H1 (cell line): ENCODE data around the gene ARHGAP6. TPM values are rescaled to one million over a fixed set of nuclear protein-coding genes. Genes with fewer than 3 reads are reported as not detected.

ENCODE experiments used
- CTCF ChIA-PET: fragments of 300-600 bp; sonication (Branson Sonifier 250); formaldehyde crosslinking; loops from one replicate; lab custom pipeline; 2021; ENCODE audit not compliant: partially characterized antibody; lab: Charles Lee
- POLR2A ChIA-PET: fragments of 300-600 bp; sonication (Branson Sonifier 250); formaldehyde crosslinking; loops from one replicate; lab custom pipeline; 2021; ENCODE audit warnings: inconsistent platforms; ENCODE audit not compliant: partially characterized antibody; lab: Charles Lee
- DNase-seq, 2 experiments: peaks; one replicate each; pipeline versions ENCODE4 v3.0.0 to v3.0.0-alpha.2; 2010 to 2022; ENCODE audit warnings: low spot score in 2 of 2, low read depth in 1 of 2, mixed read lengths in 1 of 2
- FAIRE-seq: peaks from 2 replicates; lab custom pipeline; 2011; peaks lifted over from hg19 to GRCh38; lab: Jason Lieb, UNC
- H2AFZ ChIP-seq: 2 replicates; pipeline ENCODE4 v1.8.1; 2012; ENCODE audit warnings: low read length, inconsistent platforms
- H2AK5ac ChIP-seq: 2 replicates; pipeline ENCODE4 v1.6.1; 2013; ENCODE audit warnings: low read depth, low read length
- H2BK120ac ChIP-seq: replicated peaks from 2 replicates; pipeline ENCODE3; 2013; ENCODE audit warnings: low read depth, low read length, inconsistent platforms
- H2BK12ac ChIP-seq: 2 replicates; pipeline ENCODE4 v1.6.1; 2013; ENCODE audit warnings: low read depth, low read length
- H2BK15ac ChIP-seq: 2 replicates; pipeline ENCODE4 v1.6.1; 2013; ENCODE audit warnings: low read length
- H2BK20ac ChIP-seq: 2 replicates; pipeline ENCODE4 v1.6.1; 2013; ENCODE audit warnings: low read length
- H2BK5ac ChIP-seq: 2 replicates; pipeline ENCODE4 v1.6.1; 2013; ENCODE audit warnings: low read depth, low read length
- H3K14ac ChIP-seq: 2 replicates; pipeline ENCODE4 v1.6.1; 2013; ENCODE audit warnings: inconsistent platforms; ENCODE audit not compliant: insufficient read length
- H3K18ac ChIP-seq: 2 replicates; pipeline ENCODE4 v1.6.1; 2013; ENCODE audit warnings: low read length; ENCODE audit errors: extremely low read depth
- H3K23ac ChIP-seq: 2 replicates; pipeline ENCODE4 v1.6.1; 2013; ENCODE audit warnings: inconsistent platforms; ENCODE audit not compliant: insufficient read length
- H3K23me2 ChIP-seq: 2 replicates; pipeline ENCODE4 v1.6.1; 2013; ENCODE audit warnings: low read depth, low read length
- H3K27ac ChIP-seq: 2 replicates; pipeline ENCODE4 v1.6.1; 2011; ENCODE audit warnings: low read depth, low read length, inconsistent platforms
- H3K27me3 ChIP-seq, 4 experiments: replicated peaks in 1 of 4; 1 replicate in 1 of 4; 2 replicates in 3 of 4; pipeline versions ENCODE4 v1.6.1 to v1.8.1; 2011 to 2013; ENCODE audit warnings: low read length in 3 of 4, mild to moderate bottlenecking in 3 of 4, inconsistent platforms in 2 of 4, mixed read lengths in 2 of 4, moderate library complexity in 1 of 4; ENCODE audit not compliant: control insufficient read depth in 3 of 4, insufficient read depth in 3 of 4; ENCODE audit errors: extremely low read depth in 1 of 4
- H3K36me3 ChIP-seq, 4 experiments: 2 replicates each; pipeline versions ENCODE4 v1.6.1 to v1.8.1; 2011 to 2013; ENCODE audit warnings: mild to moderate bottlenecking in 4 of 4, low read length in 3 of 4, moderate library complexity in 2 of 4, control low read depth in 1 of 4, inconsistent platforms in 1 of 4; ENCODE audit not compliant: insufficient read depth in 4 of 4, control insufficient read depth in 2 of 4
- H3K4ac ChIP-seq: replicated peaks from 2 replicates; pipeline ENCODE3; 2013; ENCODE audit warnings: low read length, low read depth, mixed read lengths, inconsistent platforms; ENCODE audit not compliant: insufficient read length
- H3K4me1 ChIP-seq, 4 experiments: replicated peaks in 1 of 4; 1 replicate in 1 of 4; 2 replicates in 3 of 4; pipeline versions ENCODE4 v1.6.1 to v1.8.1; 2011 to 2013; ENCODE audit warnings: low read length in 3 of 4, inconsistent platforms in 2 of 4, mixed read lengths in 1 of 4; ENCODE audit not compliant: insufficient read depth in 4 of 4, control insufficient read depth in 3 of 4
- H3K4me2 ChIP-seq, 2 experiments: 2 replicates each; pipeline versions ENCODE4 v1.6.1 to v1.8.1; 2011 to 2013; ENCODE audit warnings: low read depth in 2 of 2, low read length in 2 of 2, control low read depth in 1 of 2, inconsistent platforms in 1 of 2, mild to moderate bottlenecking in 1 of 2; ENCODE audit not compliant: insufficient read depth in 1 of 2
- H3K4me3 ChIP-seq, 4 experiments: fragments of 200-600, 300-600 bp in 1 of 4; sonication (generic), shearing (Covaris generic), sonication (Bioruptor Twin) in 1 of 4; 2 replicates each; pipeline versions ENCODE4 v1.5.1 to v1.8.1; 2011 to 2016; ENCODE audit warnings: low read length in 4 of 4, low read depth in 3 of 4, control low read depth in 2 of 4, inconsistent platforms in 2 of 4, mild to moderate bottlenecking in 2 of 4, mixed read lengths in 1 of 4, moderate library complexity in 1 of 4; ENCODE audit not compliant: insufficient read depth in 2 of 4; ENCODE audit errors: extremely low read depth in 1 of 4
- H3K56ac ChIP-seq: replicated peaks from 2 replicates; pipeline ENCODE3; 2013; ENCODE audit warnings: low read depth, mild to moderate bottlenecking, mixed read lengths, low read length, inconsistent platforms; ENCODE audit not compliant: insufficient read length
- H3K79me1 ChIP-seq: 2 replicates; pipeline ENCODE4 v1.6.1; 2013; ENCODE audit warnings: low read depth, low read length, control low read depth
- H3K79me2 ChIP-seq, 2 experiments: 2 replicates each; pipeline versions ENCODE4 v1.6.1 to v1.8.1; 2012 to 2013; ENCODE audit warnings: low read length in 2 of 2, mild to moderate bottlenecking in 2 of 2, inconsistent platforms in 1 of 2; ENCODE audit not compliant: insufficient read depth in 2 of 2, control insufficient read depth in 1 of 2
- H3K9ac ChIP-seq, 4 experiments: replicated peaks in 1 of 4; 1 replicate in 1 of 4; 2 replicates in 3 of 4; pipeline versions ENCODE4 v1.6.1 to v1.8.1; 2011 to 2013; ENCODE audit warnings: low read depth in 3 of 4, low read length in 3 of 4, control low read depth in 2 of 4, mild to moderate bottlenecking in 2 of 4, moderate library complexity in 2 of 4, inconsistent platforms in 1 of 4; ENCODE audit errors: extremely low read depth in 1 of 4
- H3K9me3 ChIP-seq, 2 experiments: 2 replicates each; pipeline versions ENCODE4 v1.6.1 to v1.8.1; 2012 to 2013; ENCODE audit warnings: mild to moderate bottlenecking in 2 of 2, moderate library complexity in 2 of 2, control low read depth in 1 of 2, inconsistent platforms in 1 of 2, low read depth in 1 of 2, low read length in 1 of 2, mixed read lengths in 1 of 2; ENCODE audit not compliant: insufficient read depth in 2 of 2
- H4K20me1 ChIP-seq, 2 experiments: replicated peaks in 1 of 2; 2 replicates each; pipeline versions ENCODE3 to v1.8.1; 2011 to 2013; ENCODE audit warnings: inconsistent platforms in 2 of 2, low read length in 2 of 2, mild to moderate bottlenecking in 1 of 2; ENCODE audit not compliant: insufficient read depth in 2 of 2, control insufficient read depth in 1 of 2
- H4K5ac ChIP-seq: 2 replicates; pipeline ENCODE4 v1.6.1; 2013; ENCODE audit warnings: low read length, low read depth, mixed read lengths, inconsistent platforms; ENCODE audit not compliant: insufficient read length
- H4K8ac ChIP-seq: 2 replicates; pipeline ENCODE4 v1.8.0; 2013; ENCODE audit warnings: mild to moderate bottlenecking, moderate library complexity, low read length, inconsistent platforms; ENCODE audit not compliant: insufficient read depth; ENCODE audit errors: extremely low read depth
- H4K91ac ChIP-seq: replicated peaks from 2 replicates; pipeline ENCODE3; 2013; ENCODE audit warnings: low read length, mixed read lengths, inconsistent platforms; ENCODE audit not compliant: insufficient read length
- CBX5 ChIP-seq: fragments of 300-800, 300-1000 bp; sonication (generic); IDR thresholded peaks from 2 replicates; pipeline ENCODE4 v1.7.1; 2016; ENCODE audit warnings: antibody characterized with exemption, low read length, low read depth
- CBX8 ChIP-seq: fragments of 300-800, 300-1000 bp; sonication (generic); IDR thresholded peaks from 2 replicates; pipeline ENCODE4 v1.7.1; 2016; ENCODE audit warnings: low read depth, low read length, borderline replicate concordance
- CHD2 ChIP-seq: IDR thresholded peaks from 2 replicates; pipeline ENCODE4 v1.6.1; 2012; ENCODE audit warnings: low read length, improper control_type of control experiment
- CREB1 ChIP-seq: IDR thresholded peaks from 2 replicates; pipeline ENCODE4 v1.6.1; 2012; ENCODE audit warnings: inconsistent platforms
- KDM1A ChIP-seq: fragments of 200-600, 300-600 bp; sonication (generic); IDR thresholded peaks from 2 replicates; pipeline ENCODE4 v1.7.1; 2016; ENCODE audit warnings: mild to moderate bottlenecking, low read length, borderline replicate concordance
- KDM5A ChIP-seq: fragments of 200-600 bp; IDR thresholded peaks from 2 replicates; pipeline ENCODE4 v1.7.1; 2012; ENCODE audit warnings: mild to moderate bottlenecking, low read length, inconsistent platforms, mixed read lengths
- NANOG ChIP-seq: IDR thresholded peaks from 2 replicates; pipeline ENCODE4 v1.6.1; 2011; ENCODE audit warnings: low read length, low read depth, mild to moderate bottlenecking, inconsistent platforms; ENCODE audit not compliant: insufficient read depth, poor library complexity, severe bottlenecking
- NRF1 ChIP-seq: IDR thresholded peaks from 2 replicates; pipeline ENCODE4 v1.6.1; 2011; ENCODE audit warnings: mild to moderate bottlenecking, low read depth, low read length, improper control_type of control experiment
- RAD21 ChIP-seq, 2 experiments: IDR thresholded peaks in 1 of 2; conservative IDR thresholded peaks in 1 of 2; 2 replicates each; pipeline ENCODE4 v1.6.1; 2011; ENCODE audit warnings: low read depth in 2 of 2, low read length in 2 of 2, improper control_type of control experiment in 1 of 2, inconsistent platforms in 1 of 2, mild to moderate bottlenecking in 1 of 2, moderate library complexity in 1 of 2
- RXRA ChIP-seq: IDR thresholded peaks from 2 replicates; pipeline ENCODE4 v1.6.1; 2011; ENCODE audit warnings: low read depth, mild to moderate bottlenecking, low read length, moderate library complexity; ENCODE audit not compliant: insufficient read depth
- SIN3A ChIP-seq, 2 experiments: IDR thresholded peaks in 1 of 2; conservative IDR thresholded peaks in 1 of 2; 2 replicates each; pipeline ENCODE4 v1.6.1; 2011 to 2012; ENCODE audit warnings: low read length in 2 of 2, improper control_type of control experiment in 1 of 2, low read depth in 1 of 2, mild to moderate bottlenecking in 1 of 2
- SIRT6 ChIP-seq: IDR thresholded peaks from one replicate; pipeline ENCODE4 v1.7.1; 2012; ENCODE audit warnings: low read length, inconsistent platforms
- SRF ChIP-seq: IDR thresholded peaks from 2 replicates; pipeline ENCODE4 v1.6.1; 2011; ENCODE audit warnings: mild to moderate bottlenecking, low read depth, low read length, moderate library complexity
- TAF1 ChIP-seq: IDR thresholded peaks from 2 replicates; pipeline ENCODE4 v1.6.1; 2011; ENCODE audit warnings: mild to moderate bottlenecking, low read depth, low read length
- WGBS, 2 experiments: shearing (Covaris generic) in 1 of 2; methylation state at CpG; one replicate each; pipeline versions ENCODE4 v1.1.6 to v1.1.7; 2013 to 2015; ENCODE audit warnings: low lambda C conversion rate in 2 of 2, mixed read lengths in 2 of 2, inconsistent platforms in 1 of 2, low coverage in 1 of 2, missing lambda C conversion rate in 1 of 2; ENCODE audit not compliant: insufficient replicate concordance in 2 of 2, insufficient coverage in 1 of 2, insufficient read length in 1 of 2; ENCODE audit errors: extremely low coverage in 1 of 2, missing lambda C conversion rate in 1 of 2; 5-methylcytosine and 5-hydroxymethylcytosine counted together
- polyA plus RNA-seq, 7 experiments: library from polyadenylated mRNA; depleted of rRNA in 3 of 7; stranded (reverse) in 5 of 7; unstranded in 2 of 7; fragments of >200 nt in 5 of 7; fragments of 200-250 nt in 2 of 7; gene quantifications; 1 replicate in 5 of 7; 2 replicates in 1 of 7; 4 replicates in 1 of 7; pipeline versions ENCODE4 v1.2.1 to v1.2.3, GENCODE V29; 2011 to 2013; ENCODE audit warnings: missing spikeins in 2 of 7, mixed read lengths in 2 of 7
- total RNA-seq: library from RNA; stranded (reverse); fragmentation: NEBNext Ultra II Directional; extraction: Animal tissue kit (Norgen Biotek cat#: 25700); gene quantifications from 2 replicates; pipeline ENCODE4 v1.2.1, GENCODE V29; 2021
- TF ChIP-seq, protein P1 (sequence below): IDR thresholded peaks from 2 replicates; pipeline ENCODE4 v1.6.1; 2011; ENCODE audit warnings: low read depth, mild to moderate bottlenecking, low read length; ENCODE audit not compliant: insufficient read depth

ARHGAP6 gene
- total and polyA plus RNA-seq, 2 of the 8 experiments (the other 6 are each of a cell fraction or from before 2014, with no cell fraction given): 0.35 to 0.82 TPM

DNA sequence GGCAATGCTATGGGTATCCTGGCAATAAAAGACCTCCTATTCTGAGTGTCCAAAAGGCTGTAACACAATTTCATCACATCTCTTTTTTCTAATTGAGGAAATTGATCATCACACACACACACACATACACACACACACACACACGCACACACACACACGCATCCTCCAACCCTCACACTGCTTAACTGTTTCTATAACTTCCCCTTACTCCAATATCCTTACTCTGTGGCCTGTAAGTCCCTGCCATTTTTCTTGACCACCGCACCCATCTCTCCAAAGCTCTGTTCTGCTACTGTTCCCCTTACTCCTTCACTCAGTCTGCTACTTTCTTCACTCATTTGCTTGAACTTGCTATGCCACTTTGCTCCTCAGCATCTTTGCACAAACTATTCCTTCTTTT, 256.9 kb downstream of the ARHGAP6 start:
- Histone ChIP-seq H2AK5ac (no peak overlapping the region), H2BK12ac (no peak overlapping the region), H3K27me3 (no peaks in the 10 kb centered on the region), H2BK15ac (no peak overlapping the region), H2BK5ac (no peak overlapping the region), H2BK20ac (no peak overlapping the region), H3K9me3 (no peaks in the 10 kb centered on the region), H3K27ac (no peak overlapping the region), H2BK120ac (no peak overlapping the region), H3K56ac (no peak overlapping the region), H4K20me1 (no peaks in the 10 kb centered on the region), H3K23me2 (no peaks in the 10 kb centered on the region; the same call in 1 of the 2 replicates), H3K4me3 (no peak overlapping the region), H4K91ac (no peak overlapping the region), H3K9ac (no peak overlapping the region), H3K4me2 (no peak overlapping the region), H3K18ac (no peak overlapping the region), H3K4ac (no peak overlapping the region), H4K8ac (no peak overlapping the region), H3K36me3 (no peaks in the 10 kb centered on the region), H4K5ac (no peak overlapping the region), H3K14ac (no peak overlapping the region), H3K4me1 (no peaks in the 10 kb centered on the region), H3K23ac (no peak overlapping the region), H2AFZ (no peak overlapping the region), H3K79me2 (no peaks in the 10 kb centered on the region), H3K79me1 (no peaks in the 10 kb centered on the region)
- ChIA-PET CTCF (no interaction called here), POLR2A (no interaction called here)
- DNase-seq: no peak
- no peak for FAIRE-seq
- 85% methylated on average over 3 of the region's 3 CpGs; no CpG with 5 or more reads in 1 of the 2 experiments for WGBS, 2 experiments
- TF ChIP-seq RXRA: no peak
- TF ChIP-seq CREB1: no peak
- TF ChIP-seq RAD21 (IDR thresholded peaks at IDR 0.05 in 1 of 2, conservative IDR thresholded peaks at IDR 0.05 in 1 of 2; ENCODE audit: low read depth in 2 of 2, low read length in 2 of 2): no peak
- no peak for TF ChIP-seq CBX8
- TF ChIP-seq TAF1: no peak
- no peak for TF ChIP-seq KDM5A
- TF ChIP-seq, protein P1, sequence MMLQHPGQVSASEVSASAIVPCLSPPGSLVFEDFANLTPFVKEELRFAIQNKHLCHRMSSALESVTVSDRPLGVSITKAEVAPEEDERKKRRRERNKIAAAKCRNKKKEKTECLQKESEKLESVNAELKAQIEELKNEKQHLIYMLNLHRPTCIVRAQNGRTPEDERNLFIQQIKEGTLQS: no peak
- no peak for TF ChIP-seq SRF
- no peak for TF ChIP-seq KDM1A
- TF ChIP-seq SIRT6: no peak
- no peak for TF ChIP-seq CHD2
- TF ChIP-seq NRF1: no peak
- TF ChIP-seq CBX5: no peak
- TF ChIP-seq SIN3A (conservative IDR thresholded peaks at IDR 0.05 in 1 of 2, IDR thresholded peaks at IDR 0.05 in 1 of 2; ENCODE audit: low read depth in 1 of 2, low read length in 2 of 2): no peak
- TF ChIP-seq NANOG: no peak
